Measurements from ENCODE around the gene ACR.
"Not testable (repeated sequence)": the region's sequence is repeated elsewhere in the genome, so short reads cannot be mapped to it uniquely, and the experiment has no call there.

ACR gene

GRCh38 chr22:50783880-50784276, 45.9 kb downstream of the ACR start:
- DNase-seq = not testable (repeated sequence)

GRCh38 chr22:50785289-50785688, 47.3 kb downstream of the ACR start:
- DNase-seq = not testable (repeated sequence)

GRCh38 chr22:50786936-50787335, 48.9 kb downstream of the ACR start:
- not testable (repeated sequence) for DNase-seq
